Stomach (tissue), 4 donors: ENCODE measurements around the gene LRGUK.

Source experiments
- CTCF ChIP-seq, 7 experiments: fragments of 450-650 bp in 4 of 7; fragments of 200-600 bp in 3 of 7; sonication (generic) in 3 of 7; IDR thresholded peaks; one replicate each; pipeline ENCODE4 v1.5.1; 2016 to 2019; ENCODE audit warnings: antibody characterized with exemption in 7 of 7, control low read depth in 2 of 7, mild to moderate bottlenecking in 1 of 7
- POLR2AphosphoS5 ChIP-seq, 3 donors: sonication (generic); formaldehyde crosslinking; IDR thresholded peaks; one replicate each; pipeline ENCODE4 v1.6.1; 2016; ENCODE audit warnings: antibody characterized with exemption in 3 of 3

- no peak for TF ChIP-seq CTCF (IDR thresholded peaks at IDR 0.05)
- no peak for TF ChIP-seq POLR2AphosphoS5 (IDR thresholded peaks at IDR 0.05)
These were observed 12.1 kb upstream of the LRGUK start for GRCh38 chr7:134114992-134115391.
